ENCODE results near the gene LACTBL1.

Gene LACTBL1

DNA sequence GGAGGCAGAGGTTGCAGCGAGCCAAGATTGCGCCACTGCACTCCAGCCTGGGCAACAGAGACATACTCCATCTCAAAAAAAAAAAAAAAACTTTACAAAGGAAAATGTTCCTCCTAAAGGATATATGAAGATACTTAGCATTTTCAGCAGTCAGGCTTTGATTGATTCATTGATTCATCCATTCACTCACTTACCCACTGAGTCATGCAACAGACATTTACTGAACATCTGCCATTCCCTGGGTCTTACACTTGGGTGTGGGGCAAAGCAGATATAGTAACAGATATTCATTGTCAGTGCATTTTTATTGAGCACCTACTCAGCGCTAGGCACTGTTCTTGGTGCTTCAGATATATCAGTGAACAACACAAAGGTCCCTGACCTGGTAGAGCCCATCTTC lies 5.6 kb upstream of the LACTBL1 start:
- no peak for DNase-seq (ENCODE audit: low read depth in 4 of 4, low spot score in 1 of 4)

GRCh38 chr1:22976461-22977243 lies 4.0 kb upstream of the LACTBL1 start:
- DNase-seq (ENCODE audit: low read depth in 4 of 4, low spot score in 1 of 4), result peak in 3 of 4 experiments; percentile 6 to 26 (median 17)

DNA sequence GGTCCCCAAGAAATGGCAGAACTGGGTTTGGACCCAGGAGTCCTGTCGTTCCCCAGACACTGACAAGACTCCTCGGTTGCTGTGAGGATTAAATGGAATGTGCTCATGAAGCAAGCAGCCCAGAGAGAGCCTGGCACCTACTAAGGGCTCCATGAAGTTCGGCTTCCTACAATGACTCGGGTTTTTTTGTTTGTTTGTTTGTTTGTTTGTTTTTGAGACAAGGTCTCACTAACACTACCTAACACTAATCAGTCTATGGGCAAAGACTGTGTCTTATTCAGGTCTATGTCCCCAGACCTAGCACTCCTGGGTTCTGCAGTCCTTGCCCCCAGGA lies 3.4 kb upstream of the LACTBL1 start:
- DNase-seq (ENCODE audit: low read depth in 4 of 4, low spot score in 1 of 4), result no peak

DNA sequence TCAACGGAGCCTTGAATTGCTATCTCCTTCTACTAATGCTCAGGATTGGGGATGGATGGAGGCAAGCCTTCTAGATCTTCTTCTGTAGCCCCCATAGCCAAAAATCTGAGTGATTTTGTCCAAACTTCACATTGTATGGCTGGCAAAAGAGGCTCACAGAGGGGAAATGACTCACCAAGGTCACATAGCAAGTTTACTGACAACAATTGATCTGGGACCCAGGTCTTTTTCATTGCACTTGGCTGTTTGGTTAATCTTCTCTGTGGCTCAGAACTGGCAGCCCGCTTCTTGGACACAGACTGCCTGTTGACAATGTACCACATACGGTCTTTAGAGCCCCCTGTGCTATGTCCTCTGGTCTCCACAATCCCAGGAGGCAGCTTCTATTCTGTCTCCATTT lies 3.0 kb upstream of the LACTBL1 start:
- no peak for DNase-seq (ENCODE audit: low read depth in 4 of 4, low spot score in 1 of 4)

DNA sequence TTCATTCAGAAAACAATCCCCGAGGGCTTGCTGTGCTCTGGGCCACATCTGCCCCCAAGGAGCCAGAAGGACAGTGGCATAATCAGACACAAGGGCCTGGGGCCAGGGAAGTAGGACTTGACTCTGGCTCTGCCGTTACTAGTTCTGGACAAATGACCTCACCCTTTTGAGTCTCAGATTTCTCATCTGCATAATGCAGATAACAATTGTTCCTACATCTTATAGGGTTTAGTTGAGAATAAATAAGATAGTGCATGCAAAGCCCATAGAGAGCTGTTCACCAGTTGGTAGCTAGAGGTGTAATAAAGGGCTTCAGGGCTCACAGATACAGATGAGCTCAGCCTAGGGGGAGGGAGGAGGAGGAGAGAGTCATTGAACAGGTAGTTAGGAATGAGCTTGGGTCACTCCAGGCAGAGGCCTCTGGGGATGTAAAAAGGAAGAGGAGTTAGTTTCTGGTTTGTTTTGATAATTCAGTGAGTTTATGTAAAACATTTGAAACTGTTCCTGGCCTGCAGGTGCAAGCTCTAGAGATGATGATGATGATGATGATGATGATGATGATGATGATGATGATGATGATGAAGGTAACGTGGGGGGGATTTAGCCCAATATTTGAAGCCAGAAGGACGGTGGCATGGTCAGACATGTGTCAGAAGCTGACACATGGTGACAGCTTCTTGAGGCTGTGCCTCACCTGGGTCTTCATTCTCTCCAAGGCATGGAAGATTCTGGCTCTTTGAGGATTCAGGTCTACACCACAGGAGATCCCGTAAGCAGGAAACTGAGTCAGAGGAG lies 858 bp downstream of the LACTBL1 start:
- DNase-seq (ENCODE audit: low read depth in 4 of 4, low spot score in 1 of 4), result no peak

- no peak for DNase-seq (ENCODE audit: low read depth in 4 of 4, low spot score in 1 of 4)
Measured at GRCh38 chr1:22971161-22971560, 1.5 kb downstream of the LACTBL1 start.

DNA sequence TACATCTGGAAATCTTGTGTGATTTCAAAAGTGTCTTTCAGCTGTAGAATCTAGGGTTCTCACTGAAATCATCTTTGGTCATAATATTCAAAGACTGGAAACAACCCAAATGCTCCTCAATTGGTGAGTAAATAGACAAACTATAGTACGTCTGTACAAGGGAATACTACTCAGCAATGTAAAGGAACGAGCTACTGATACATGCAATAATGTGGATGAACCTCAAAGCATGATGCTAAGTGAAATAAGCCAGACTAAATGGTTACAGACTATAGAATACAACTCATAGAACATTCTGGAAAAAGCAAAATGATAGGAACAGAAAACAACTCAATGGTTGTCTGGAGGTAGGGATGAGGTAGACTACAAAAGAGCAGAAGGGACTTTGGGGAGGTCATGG lies 2.6 kb downstream of the LACTBL1 start:
- DNase-seq (ENCODE audit: low read depth in 4 of 4, low spot score in 1 of 4), result no peak

- DNase-seq (ENCODE audit: low read depth in 4 of 4, low spot score in 1 of 4), result no peak
Measured at GRCh38 chr1:22969304-22969709, 3.4 kb downstream of the LACTBL1 start.

- DNase-seq (ENCODE audit: low read depth in 4 of 4, low spot score in 1 of 4), result no peak
Measured at GRCh38 chr1:22967833-22968232, 4.8 kb downstream of the LACTBL1 start.

GRCh38 chr1:22966309-22966708 lies 6.4 kb downstream of the LACTBL1 start:
- no peak for DNase-seq (ENCODE audit: low read depth in 4 of 4, low spot score in 1 of 4)

DNA sequence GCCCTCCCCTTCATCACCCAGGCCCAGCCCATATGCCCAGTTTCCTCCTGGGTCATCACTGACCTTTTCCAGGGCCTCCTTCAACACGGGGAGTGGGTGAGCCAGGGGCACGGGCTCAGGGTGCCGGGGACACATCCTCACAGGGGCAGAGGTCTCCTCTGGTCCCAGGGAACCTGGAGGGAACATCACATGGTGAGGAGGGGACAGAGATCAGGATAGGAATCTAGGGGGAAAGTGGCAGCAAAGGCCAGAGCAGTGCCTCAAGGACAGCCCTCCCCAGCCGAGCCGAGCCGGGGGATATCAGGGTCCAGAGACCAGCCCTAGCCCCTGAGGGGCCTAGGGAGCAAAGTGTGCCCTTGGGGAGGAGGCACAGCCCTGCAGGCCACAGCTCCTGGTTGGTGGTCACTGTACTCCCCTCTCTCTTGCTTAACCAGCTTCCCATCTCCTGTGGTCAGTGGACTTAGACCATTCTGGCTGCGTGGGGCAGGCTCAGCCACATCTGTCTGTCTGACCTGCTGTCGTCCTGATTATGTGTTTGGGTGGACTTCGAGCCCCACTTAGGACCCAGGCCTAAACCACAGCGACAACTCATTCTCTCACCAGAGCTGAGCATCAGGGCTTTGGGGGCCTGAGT lies 9.5 kb downstream of the LACTBL1 start:
- DNase-seq (ENCODE audit: low read depth in 4 of 4, low spot score in 1 of 4), result no peak

GRCh38 chr1:22962558-22962957 lies 10.1 kb downstream of the LACTBL1 start:
- DNase-seq (ENCODE audit: low read depth in 4 of 4, low spot score in 1 of 4), result no peak

DNA sequence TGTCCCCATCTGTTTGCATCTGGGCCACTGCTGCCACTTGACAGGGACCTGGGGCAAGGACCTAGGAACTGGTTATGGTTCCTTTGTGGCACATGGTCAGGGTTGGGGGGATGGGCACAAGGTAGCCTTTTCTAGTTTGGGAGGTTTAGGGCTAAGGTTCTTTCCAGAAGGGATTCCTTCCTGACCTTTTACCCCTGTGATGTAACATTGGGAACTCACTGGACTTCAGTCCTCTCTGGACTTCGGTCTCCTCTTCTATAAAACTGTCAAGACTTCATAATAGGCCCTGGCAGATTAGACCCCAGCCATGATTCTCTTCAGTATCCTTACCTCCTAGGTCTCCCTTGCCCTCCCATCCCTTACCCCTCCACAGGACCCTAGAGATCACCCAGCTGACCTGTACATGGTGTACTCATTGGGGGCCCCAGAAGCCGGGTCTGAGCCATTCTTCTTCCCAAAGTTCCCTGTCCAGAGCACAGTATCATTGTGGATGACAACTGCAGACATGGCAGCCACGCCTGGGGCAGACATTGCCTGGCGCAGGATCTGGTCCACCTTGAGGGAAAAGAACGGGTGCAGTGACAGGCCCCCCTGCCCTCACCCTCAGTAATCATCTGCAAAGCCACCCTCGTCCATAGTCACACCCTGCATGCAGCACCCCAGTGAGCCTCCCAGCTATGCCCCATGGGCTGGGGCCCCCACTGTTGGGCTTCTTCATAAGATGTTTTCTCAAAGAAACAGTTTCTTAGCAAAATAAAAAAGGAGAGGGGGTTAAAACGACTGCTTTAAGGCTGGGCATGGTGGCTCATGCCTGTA lies 12.9 kb downstream of the LACTBL1 start:
- no peak for DNase-seq (ENCODE audit: low read depth in 4 of 4, low spot score in 1 of 4)

DNA sequence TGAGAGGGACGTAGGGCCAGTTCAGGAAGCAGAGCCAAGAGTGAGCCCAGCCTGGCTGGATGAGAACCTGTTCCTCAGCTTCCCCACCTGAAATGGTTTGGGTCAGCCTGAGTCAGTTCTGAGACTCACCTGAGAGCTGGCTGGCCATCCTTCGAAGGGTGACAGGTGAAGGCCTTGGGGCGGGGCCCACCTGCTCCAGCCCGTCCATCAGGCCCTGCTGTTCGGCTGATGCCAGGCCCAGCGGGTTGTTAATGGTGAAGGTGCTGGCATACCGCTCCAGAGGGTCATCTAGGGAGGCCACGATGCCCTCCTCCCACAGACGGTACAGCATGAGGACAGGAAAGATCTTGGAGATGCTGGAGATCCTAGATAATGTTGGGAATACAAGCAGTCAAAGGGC lies 14.1 kb downstream of the LACTBL1 start:
- no peak for DNase-seq (ENCODE audit: low read depth in 4 of 4, low spot score in 1 of 4)

- DNase-seq (ENCODE audit: low read depth in 4 of 4, low spot score in 1 of 4), result no peak
Measured at GRCh38 chr1:22957066-22957465, 15.6 kb downstream of the LACTBL1 start.

DNA sequence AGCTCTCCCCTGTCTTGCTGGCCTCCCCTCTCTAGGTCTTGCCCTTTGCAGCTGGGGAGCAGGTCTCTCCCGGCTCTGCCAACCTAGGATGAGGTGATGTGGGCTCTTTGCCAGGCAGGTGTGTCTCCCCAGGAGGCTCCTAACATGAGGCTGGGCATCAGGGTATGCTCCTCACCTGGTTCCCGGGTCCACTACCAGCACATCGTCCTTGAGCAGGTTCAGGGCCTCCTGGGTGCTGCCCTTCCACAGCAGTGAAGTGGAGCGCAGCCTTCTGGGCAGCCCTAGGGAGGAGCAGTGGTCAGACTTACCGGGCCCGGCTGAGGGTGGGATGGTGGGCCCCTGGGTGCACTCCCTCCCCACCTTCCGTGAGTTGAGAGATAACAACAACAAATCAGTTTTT lies 17.5 kb downstream of the LACTBL1 start:
- no peak for DNase-seq (ENCODE audit: low read depth in 4 of 4, low spot score in 1 of 4)

DNA sequence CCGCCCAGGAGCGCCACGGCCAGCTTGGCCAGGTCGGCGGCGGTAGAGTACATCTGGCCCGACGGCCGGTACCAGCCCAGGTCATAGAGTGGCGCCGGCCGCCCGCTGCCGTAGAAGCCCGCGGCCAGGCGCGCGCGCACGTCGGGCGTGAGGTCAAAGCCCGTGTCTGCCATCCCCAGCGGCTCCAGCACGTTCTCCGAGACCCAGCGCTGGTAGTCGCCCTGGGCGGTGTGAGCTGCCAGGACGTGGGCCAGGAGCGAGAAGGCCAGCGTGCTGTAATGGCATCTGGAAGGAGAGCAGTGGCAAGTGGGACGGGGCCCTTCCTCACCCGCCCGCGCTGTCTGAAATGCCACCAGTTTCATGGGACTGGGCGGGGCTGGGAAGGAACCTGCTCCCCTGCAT lies 18.9 kb downstream of the LACTBL1 start:
- DNase-seq (ENCODE audit: low read depth in 4 of 4, low spot score in 1 of 4), result no peak

- no peak for DNase-seq (ENCODE audit: low read depth in 4 of 4, low spot score in 1 of 4)
Measured at GRCh38 chr1:22953057-22953739, 19.5 kb downstream of the LACTBL1 start.

DNA sequence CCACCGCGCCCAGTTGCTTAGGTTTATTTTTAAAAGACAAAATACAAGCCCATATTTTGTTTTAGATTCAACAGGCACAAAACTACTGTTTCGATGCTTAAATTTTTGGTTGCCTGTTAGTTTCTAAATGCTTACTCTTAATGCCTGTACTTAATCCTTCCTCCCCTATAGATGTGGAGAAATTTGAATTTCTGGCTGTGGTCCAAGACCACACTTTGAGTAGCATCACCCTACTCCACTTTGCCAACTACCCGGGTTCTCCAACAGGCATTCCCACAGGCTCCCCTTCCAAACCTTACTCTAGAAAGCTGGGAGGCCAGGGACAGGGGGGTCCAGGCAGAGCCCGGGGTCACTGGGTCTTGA lies 20.0 kb downstream of the LACTBL1 start:
- DNase-seq (ENCODE audit: low read depth in 4 of 4, low spot score in 1 of 4), result no peak

DNA sequence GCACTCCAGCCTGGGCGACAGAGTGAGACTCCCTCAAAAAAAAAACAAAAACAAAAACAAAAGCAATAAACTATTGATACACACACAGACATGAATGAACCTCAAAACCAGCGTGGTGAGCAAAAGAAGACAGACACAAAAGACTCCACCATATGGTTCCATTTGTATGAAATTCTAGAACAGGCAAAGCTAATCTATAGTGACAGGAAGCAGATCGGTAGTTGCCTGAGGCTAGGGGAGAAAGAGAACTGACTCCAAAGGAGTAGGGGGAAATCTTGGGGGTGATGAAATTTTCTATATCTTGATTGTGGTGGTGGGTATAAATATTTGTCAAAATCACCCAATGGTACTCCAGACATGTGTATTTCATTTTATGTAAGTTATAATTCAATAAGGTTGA lies 20.9 kb downstream of the LACTBL1 start:
- DNase-seq (ENCODE audit: low read depth in 4 of 4, low spot score in 1 of 4), result no peak

- DNase-seq (ENCODE audit: low read depth in 4 of 4, low spot score in 1 of 4), result no peak
Measured at GRCh38 chr1:22949822-22950331, 22.8 kb downstream of the LACTBL1 start.

All from stimulated activated CD4-positive, alpha-beta T cell treated with anti-CD3 and anti-CD28 coated beads, Interleukin-1b, Interleukin-23, amount 100 ng/mL, for 24 hours (primary cell).